ENCODE results near the gene DNAH8.

- TF ChIP-seq POLR2A (IDR thresholded peaks at IDR 0.05; ENCODE audit: low read depth, low read length) (no peak), POLR2AphosphoS5 (IDR thresholded peaks at IDR 0.05; ENCODE audit: low read depth, low read length) (no peak)
Measured at GRCh38 chr6:38750968-38751615, 36.0 kb downstream of the DNAH8 start.

Data from GM12892 (cell line).